Stimulated activated CD4-positive, alpha-beta T cell treated with anti-CD3 and anti-CD28 coated beads, Interleukin-12 subunit alpha, Interleukin-12 subunit beta, amount 100 ng/mL, for 24 hours (primary cell): Measurements from ENCODE around the gene ZNF516.

ENCODE experiments used
- DNase-seq, 2 experiments: peaks; one replicate each; pipeline ENCODE4 v3.0.0-alpha.2; 2020; ENCODE audit warnings: low read depth in 2 of 2

ZNF516 gene

DNA sequence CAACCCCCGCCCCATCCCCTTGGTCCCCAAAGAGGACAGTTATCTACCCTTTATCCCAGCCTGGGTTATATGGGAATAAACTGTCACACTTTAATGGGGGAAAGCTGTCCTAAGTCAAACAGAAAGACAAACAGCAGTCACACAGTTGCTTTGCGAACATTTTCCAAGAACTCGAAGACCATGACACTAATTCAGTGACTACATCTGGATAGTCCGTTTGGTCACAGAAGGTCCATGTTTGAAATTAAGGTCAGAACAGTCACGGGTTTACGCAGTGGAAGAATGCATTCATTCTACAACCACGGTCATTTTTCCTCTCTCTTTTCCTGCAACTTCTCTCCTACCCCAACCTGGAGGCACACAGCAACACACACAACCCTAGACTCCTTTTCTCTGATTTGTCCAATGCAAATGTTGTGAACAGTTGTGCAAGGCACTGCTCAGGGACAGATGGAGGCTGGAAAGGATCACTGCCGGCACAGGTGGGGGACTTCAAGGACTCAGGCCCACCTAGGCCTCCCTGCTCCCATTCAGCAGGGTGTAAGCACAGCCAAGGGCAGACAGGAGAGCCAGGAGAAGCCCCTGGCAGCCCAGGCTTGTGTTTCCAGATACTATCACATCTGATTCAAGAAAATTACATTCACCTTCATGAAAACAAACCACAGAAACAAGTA lies 39.9 kb downstream of the ZNF516 start:
- no peak for DNase-seq

DNA sequence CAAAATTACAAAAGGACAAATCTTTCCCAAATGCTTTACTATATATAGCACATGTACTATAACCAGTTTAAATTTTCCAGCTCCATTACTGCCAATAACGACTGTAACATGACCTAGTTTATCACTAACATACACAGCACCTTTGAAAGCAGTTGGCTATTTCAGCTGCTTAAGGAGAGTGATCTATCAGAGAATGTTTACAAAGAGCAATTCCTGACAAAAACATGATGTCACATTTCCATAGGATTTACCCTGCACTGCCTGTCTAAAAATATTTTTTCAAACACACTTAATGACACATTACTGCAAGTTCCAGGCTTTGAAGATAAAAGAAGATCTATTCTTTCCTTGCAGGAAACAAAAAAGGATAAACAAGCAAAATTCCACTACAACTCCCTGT lies 40.6 kb downstream of the ZNF516 start:
- no peak for DNase-seq

DNA sequence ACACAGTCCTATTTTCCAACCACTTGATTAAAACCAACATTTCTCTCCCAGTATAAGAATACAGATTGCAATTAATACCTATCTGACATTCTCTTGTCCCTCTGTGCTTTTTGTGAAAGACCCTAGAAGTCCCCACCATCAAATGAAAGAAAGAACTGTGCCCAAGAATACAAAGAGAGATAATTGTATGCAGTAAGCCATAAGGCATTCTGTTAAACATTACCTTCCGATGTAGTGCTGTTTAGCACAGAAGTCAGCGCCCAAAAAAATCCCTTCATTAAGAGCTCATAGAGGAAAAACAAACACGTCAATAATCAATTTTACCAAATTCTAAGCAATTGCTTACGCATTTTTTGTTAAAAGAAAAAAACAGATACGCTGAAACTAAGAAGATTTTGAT lies 41.1 kb downstream of the ZNF516 start:
- DNase-seq = no peak

DNA sequence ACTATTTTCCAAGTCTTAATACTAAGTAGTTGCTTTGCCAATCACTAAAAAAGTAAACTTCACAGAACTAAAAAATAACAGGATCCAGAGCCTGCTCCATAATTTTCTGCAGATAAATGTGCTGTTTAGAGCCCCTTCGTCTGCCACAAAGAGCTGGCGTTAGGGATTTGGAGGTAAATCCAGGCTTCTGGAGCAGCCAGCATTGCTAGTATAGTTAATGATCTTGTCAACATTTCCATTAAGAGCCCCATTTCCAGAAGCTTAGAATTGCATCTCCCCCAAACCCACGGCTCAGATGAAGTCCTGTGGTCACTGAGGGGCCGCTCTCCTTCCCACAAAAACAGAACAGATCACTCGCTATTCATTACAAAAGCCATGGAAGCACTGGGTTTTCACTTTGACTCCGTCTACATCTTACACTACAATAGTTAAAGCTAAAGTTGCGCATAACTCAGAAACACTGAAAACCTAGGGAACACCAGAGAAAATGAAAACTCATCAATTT lies 41.9 kb downstream of the ZNF516 start:
- DNase-seq = no peak

- no peak for DNase-seq
Observed at GRCh38 chr18:76452357-76452756, 42.7 kb downstream of the ZNF516 start.

DNA sequence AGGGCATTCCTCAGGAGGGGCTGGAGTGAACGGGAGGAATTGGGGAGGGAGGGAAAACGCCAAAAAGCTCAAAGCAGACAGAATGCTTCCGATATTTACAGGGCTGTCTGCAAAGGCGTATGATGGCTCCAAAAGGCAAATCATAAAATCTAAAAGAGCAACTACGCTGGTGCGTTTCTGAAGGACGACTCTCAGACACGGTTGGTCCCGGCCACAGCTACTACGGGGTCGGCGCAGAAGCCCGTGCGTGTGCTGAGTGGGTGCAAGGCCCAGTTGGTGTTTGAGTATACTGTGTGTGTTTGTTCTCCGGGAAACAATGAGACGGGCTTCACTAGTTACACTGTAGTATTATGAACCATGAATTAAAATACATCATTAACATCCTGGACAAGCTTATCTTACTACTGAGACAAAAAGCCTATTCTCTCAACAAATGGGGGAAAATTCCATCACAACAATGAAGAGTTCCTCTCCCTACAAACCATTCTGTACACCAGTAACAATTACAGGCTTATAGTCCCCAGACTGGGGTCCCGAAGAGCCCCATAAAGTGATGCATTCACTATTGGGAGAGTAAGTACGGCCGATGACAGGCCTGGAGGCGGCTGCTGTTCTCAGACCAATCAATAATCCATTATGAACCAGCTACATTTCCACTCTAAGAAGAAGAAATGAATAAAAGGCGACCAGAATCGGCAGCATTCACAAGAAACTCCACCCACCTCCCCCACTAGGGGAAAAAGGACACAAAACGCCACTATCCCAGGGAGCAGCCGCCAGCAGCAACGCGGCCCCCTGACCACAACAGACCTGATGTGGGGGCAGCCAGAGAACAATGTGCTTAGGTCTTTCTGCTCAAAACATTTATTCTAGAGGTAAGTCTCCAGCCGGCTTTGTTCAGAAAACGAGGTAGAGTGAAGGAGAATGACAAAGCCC lies 43.4 kb downstream of the ZNF516 start:
- no peak for DNase-seq

DNA sequence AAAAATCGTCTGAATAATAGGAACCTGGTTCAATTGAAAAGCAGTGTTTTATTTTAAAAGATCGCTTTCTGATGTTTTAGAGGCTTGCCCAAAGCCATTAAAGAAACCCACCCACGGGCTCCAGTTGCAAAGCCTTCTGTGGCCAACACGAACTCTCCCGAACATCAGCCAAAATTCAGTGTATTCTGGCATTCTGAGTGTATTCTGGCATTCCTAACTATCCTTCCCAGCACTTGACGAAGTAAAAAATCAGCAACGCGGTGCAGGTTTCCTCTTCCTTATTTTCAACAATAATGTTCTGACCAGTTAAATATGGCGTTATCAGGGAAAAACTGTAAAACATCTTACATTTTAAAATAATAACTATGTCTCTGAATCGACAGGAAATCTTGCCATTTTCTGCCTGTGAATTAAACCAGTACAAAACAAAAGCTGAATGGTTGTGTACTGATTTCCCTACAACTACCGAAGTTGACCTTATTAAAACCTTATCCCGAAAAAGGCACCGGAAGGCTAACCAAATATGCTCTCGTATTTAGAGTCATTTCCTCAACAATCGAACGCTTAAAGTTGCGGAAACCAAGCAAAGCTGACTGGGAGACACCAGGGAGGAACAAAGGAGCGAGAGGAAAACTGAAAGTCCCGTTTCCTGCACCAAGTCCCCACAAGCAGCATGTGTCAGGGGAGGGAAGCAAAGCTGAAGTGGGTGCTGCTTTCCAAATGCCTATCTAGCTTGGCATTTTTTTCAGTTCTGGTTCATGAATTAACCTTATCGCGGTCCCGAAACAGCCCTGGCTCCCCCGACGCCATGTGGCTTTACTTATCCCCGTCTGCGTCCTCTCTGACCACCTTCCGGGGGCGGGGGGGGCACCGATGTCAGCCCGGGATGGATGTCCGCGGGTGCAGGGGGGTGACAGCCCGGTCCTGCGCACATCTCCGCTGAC lies 44.3 kb downstream of the ZNF516 start:
- peak in 1 of 2 experiments; percentile 14 for DNase-seq

DNA sequence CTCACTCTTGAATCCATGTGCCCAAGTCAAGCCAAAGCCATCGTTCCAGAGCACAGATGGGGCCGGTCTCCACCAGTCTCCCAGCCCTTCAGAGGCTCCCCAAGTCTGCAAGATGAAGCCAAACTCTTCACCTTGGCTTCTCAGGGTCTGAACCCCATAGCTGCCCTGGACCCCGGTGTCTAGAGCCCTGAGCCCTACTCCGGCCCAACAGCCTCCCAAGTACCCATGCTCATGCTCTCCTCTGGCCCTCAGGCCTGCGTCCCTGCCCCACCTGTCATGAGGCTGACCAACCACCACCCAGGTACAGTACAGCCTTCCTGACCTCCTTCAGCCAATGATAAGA lies 46.0 kb downstream of the ZNF516 start:
- DNase-seq = no peak

DNA sequence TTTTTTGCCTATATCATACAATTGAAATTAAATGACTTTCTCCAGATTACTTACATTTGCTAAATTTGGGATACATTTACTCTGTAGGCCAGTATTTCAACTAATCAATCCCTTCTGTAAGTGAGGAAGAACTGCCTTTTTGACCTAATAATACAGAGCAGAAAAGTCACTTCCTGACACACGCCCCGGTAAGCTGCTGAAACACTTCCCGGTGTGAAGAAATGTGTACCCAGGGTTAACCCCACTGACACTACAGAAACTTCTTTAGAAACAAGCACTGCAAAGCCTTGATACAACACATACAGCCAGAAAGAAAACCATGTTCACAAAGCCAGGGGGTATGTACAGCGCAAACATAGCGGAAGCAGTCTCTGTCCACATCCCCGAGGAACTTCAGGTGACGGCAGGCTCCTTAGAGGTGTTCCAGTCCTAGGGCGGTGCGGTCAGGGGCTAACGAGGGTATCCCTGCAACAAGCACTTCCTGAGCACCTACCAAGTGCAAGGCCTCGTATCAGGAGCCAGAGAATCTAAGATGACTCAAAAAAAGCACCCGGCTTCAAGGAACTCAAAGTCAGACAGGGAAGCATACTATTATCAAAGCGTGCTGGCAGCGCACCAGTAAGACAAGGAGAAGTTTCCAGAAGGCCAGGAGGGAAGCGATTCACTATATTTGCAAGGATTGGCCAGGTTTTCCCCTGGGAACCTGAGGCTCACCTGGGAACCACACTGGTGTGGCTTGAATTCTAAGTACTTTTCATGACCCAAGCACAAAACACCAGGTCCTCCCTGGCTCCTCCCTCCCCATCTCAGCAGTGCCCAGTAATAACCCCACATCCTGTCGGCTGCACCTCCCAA lies 46.6 kb downstream of the ZNF516 start:
- DNase-seq = no peak

DNA sequence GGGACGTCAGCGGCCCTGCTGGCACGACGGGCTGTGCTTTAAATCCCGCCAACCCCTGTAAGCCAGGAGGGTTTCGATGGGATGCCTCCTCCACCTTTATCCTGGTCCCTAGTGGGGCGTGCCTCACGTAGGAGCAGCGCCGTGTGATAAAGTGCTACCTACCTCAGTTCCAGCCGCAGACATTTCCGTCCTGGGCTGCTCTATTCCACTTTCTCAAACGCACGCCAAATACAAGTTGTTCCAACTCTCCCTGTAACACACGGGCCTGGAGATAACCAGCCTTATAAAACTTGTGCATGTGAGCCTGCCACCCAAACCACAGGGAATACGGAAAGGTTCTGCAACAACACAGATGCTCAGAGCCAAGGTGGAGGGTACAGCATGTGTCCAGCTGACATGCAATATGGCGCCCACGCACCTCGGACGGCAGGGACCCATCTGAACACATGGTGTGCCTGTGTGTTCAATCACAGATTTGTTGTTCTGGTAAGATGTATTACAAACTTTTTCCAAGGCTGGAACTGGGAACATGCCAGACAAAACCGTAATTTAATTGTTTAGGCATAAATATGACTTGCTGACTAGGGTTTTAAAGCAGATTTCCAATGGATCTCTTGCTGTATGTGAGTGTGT lies 47.7 kb downstream of the ZNF516 start:
- no peak for DNase-seq

DNA sequence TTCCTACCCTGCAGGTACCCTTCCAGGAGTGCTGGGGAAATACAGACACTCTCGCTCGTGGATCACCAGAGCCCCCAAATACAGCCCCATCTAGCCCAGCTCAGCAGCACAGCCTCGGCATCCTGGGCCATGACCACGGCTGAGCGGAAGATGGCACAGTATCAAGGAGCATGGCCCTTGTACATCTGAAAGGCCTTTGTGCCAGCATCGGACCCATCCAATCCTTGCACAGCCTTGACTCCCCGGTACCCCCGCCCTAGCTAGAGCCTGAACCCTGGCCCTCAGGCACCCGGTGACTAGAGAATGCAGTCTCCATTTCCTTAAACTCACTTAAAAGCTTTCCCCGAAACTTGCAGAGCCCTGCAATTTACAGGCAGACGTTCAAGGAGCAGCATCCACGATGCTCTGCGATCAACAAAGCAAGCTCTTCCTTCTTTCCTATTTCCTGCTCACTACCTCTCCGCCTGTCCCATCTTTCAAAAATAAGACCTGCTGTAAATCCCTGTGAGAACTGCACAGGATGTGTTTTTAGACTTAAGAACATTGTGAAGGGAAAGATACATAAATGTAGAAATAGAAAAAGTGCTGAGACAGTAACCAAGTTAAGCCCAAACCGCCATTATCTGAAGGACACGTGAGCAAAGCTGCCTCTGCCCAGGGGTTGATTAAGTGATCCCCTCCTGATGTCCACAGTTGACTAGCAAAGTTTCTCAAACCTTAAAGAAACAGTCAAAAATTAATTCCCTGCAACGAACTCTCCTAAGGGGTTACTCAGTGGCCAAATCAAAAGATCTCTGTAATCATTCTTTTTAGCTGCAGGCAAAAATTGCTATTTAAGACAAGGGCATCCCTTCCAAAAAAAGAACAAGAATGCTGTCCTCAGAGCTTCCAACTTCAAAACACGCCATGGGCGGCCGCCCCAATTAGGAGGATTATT lies 48.5 kb downstream of the ZNF516 start:
- DNase-seq = no peak

DNA sequence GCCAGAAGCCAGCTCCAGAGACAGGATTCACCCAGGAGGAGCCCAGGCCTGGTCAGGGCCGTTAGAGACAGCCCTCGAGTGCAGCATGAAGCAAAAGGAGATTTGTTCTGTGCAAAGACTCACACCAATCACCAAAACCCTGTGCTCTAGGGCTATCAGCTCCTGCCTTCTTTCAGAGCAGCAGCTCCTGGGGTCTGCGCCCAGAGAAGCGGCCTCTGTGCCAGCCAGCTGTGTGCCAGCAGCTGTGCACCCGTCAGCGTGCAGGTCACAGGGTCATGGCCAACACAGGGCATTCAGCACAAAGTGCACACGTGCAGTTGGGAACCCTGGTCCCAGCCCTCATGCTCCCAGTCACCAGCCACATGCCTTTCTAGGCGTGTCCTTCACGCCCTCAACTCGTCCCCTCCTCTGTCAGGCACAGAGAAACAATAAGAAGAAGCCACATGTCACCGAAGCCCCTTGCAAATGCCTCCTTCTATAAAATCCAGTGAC lies 49.3 kb downstream of the ZNF516 start:
- no peak for DNase-seq

GRCh38 chr18:76445275-76445674 lies 49.8 kb downstream of the ZNF516 start:
- DNase-seq = no peak

DNA sequence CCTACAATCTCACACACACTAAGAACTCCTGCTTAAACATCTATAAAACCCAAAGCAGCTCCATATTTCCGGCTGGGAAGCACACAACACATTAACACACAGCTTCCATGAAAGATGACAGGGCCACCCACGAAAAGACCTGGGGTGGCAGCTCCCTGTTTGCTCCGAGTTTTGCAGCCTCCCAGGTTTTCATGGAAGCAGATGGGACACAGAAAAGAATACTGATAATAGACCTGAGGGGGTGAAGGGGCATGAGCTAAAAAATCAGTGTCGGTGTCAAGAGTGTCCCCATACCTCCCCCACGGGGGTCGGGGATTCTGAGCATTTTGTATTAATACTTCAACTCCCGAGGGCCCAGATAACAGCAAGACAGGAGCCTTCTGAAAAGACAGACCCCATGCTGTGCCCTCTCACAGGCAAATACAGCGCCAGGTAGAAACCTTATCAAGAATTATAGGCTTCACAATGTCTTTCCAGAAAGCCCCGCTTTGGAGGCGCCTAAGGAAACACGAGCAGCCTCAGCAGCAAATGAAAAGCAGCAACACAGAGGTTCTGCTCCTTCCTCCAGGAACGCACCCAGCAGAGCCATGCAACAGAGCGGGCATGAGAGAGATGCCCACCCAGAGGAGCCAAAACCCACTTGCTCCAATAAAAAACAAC lies 50.5 kb downstream of the ZNF516 start:
- no peak for DNase-seq

GRCh38 chr18:76443519-76444445 lies 51.3 kb downstream of the ZNF516 start:
- no peak for DNase-seq

DNA sequence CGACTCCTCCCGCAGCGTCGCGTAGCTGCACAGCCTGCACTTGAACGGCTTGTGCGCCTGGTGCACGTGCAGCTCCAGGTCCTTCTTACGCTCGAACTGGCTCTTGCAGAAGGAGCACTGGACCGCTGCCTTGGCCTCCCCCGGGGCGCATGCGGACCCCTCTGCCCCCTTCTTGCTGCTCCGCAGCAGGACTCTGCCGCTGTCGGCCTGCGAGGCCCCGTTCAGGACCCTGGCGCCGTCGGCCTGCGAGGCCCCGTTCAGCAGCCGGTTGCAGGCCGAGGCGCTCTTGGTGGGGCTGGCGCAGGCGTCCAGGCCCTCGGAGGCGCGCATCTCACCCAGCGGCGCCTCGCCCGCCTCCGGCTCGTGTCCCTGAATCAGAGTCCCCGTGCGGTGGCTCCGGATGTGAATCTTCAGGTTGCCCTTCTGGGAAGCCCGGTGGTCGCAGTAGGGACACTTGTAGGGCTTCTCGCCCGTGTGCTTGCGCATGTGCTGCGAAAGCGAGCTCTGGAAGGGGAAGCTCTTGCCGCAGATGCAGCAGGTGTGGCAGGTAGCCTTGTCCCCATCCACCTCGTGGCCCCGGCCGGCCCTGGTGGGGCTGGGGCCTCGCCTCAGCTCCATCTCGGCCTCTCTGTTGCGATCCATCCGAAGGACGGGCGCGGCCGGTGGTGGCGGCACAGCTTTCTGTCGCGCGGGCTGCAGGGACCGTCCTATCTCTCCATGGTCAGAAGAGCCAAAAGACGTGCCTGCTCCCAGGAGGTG lies 52.5 kb downstream of the ZNF516 start:
- no peak for DNase-seq
